ENCODE results near the gene AVPI1.

DNA sequence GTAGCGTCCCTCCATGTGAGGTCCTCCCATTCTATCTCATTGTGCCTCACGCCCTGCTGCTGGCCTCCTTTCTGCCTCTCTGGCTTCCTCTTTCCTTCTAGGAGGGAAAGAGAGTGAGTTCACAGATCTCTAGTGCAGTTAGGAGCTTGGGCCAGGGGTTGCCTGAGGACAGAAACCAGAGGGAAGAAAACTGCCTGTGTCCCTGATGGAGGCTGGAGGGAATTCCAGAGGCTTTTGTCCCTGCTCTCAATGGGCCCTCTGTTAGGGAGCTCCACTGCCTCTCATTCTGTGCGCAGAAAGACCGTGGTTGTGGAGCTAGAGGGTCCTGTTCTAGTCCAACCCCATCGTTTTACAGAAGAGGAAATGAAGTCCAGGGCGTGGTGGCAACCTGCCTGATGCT lies 31.1 kb upstream of the AVPI1 start:
- TF ChIP-seq ZBTB7A (IDR thresholded peaks at IDR 0.05; ENCODE audit: low read depth) (no peak), EGR1 (IDR thresholded peaks at IDR 0.05) (no peak), TEAD4 (IDR thresholded peaks at IDR 0.05) (no peak), CREB1 (IDR thresholded peaks at IDR 0.05; ENCODE audit: low read depth) (no peak), RAD21 (IDR thresholded peaks at IDR 0.05; ENCODE audit: low read depth) (no peak), YY1 (IDR thresholded peaks at IDR 0.05; ENCODE audit: low read depth) (no peak), FOXM1 (IDR thresholded peaks at IDR 0.05; ENCODE audit: borderline replicate concordance, low read depth) (no peak), EP300 (IDR thresholded peaks at IDR 0.05; ENCODE audit: borderline replicate concordance) (no peak), NFIC (IDR thresholded peaks at IDR 0.05) (no peak)
- TF ChIP-seq, protein P1, sequence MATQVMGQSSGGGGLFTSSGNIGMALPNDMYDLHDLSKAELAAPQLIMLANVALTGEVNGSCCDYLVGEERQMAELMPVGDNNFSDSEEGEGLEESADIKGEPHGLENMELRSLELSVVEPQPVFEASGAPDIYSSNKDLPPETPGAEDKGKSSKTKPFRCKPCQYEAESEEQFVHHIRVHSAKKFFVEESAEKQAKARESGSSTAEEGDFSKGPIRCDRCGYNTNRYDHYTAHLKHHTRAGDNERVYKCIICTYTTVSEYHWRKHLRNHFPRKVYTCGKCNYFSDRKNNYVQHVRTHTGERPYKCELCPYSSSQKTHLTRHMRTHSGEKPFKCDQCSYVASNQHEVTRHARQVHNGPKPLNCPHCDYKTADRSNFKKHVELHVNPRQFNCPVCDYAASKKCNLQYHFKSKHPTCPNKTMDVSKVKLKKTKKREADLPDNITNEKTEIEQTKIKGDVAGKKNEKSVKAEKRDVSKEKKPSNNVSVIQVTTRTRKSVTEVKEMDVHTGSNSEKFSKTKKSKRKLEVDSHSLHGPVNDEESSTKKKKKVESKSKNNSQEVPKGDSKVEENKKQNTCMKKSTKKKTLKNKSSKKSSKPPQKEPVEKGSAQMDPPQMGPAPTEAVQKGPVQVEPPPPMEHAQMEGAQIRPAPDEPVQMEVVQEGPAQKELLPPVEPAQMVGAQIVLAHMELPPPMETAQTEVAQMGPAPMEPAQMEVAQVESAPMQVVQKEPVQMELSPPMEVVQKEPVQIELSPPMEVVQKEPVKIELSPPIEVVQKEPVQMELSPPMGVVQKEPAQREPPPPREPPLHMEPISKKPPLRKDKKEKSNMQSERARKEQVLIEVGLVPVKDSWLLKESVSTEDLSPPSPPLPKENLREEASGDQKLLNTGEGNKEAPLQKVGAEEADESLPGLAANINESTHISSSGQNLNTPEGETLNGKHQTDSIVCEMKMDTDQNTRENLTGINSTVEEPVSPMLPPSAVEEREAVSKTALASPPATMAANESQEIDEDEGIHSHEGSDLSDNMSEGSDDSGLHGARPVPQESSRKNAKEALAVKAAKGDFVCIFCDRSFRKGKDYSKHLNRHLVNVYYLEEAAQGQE (IDR thresholded peaks at IDR 0.05; ENCODE audit: low read depth): no peak
- TF ChIP-seq, protein P2, sequence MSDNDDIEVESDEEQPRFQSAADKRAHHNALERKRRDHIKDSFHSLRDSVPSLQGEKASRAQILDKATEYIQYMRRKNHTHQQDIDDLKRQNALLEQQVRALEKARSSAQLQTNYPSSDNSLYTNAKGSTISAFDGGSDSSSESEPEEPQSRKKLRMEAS (IDR thresholded peaks at IDR 0.05): no peak
- TF ChIP-seq, protein P3, sequence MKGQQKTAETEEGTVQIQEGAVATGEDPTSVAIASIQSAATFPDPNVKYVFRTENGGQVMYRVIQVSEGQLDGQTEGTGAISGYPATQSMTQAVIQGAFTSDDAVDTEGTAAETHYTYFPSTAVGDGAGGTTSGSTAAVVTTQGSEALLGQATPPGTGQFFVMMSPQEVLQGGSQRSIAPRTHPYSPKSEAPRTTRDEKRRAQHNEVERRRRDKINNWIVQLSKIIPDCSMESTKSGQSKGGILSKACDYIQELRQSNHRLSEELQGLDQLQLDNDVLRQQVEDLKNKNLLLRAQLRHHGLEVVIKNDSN (IDR thresholded peaks at IDR 0.05): no peak
